HG02610 (cell line): ENCODE measurements around the gene PTH1R.
"Not testable (repeated sequence)": the region's sequence is repeated elsewhere in the genome, so short reads cannot be mapped to it uniquely, and the experiment has no call there.

Experiments used
- ATAC-seq: cut with Tn5 transposase; IDR thresholded peaks from one replicate; pipeline ENCODE4 v1.9.1; 2021; ENCODE audit warnings: mild to moderate bottlenecking, moderate library complexity; ENCODE audit not compliant: unreplicated experiment

PTH1R gene

GRCh38 chr3:46909535-46910161 is 32.1 kb downstream of the PTH1R start:
- peak; percentile 47 for ATAC-seq

GRCh38 chr3:46910166-46910760 is 32.7 kb downstream of the PTH1R start:
- no peak for ATAC-seq

GRCh38 chr3:46910914-46911313 is 33.4 kb downstream of the PTH1R start:
- not testable (repeated sequence) for ATAC-seq

- no peak for ATAC-seq
Measured at GRCh38 chr3:46912986-46913385, 35.5 kb downstream of the PTH1R start.

- no peak for ATAC-seq
Measured at GRCh38 chr3:46913644-46914043, 36.1 kb downstream of the PTH1R start.

- no peak for ATAC-seq
Measured at GRCh38 chr3:46914849-46915248, 37.3 kb downstream of the PTH1R start.

GRCh38 chr3:46915297-46915822 is 37.8 kb downstream of the PTH1R start:
- no peak for ATAC-seq

- ATAC-seq = no peak
Measured at GRCh38 chr3:46916278-46916677, 38.8 kb downstream of the PTH1R start.

GRCh38 chr3:46916799-46917198 is 39.3 kb downstream of the PTH1R start:
- no peak for ATAC-seq

GRCh38 chr3:46917257-46917656 is 39.7 kb downstream of the PTH1R start:
- ATAC-seq = no peak

GRCh38 chr3:46918202-46918601 is 40.7 kb downstream of the PTH1R start:
- no peak for ATAC-seq

- no peak for ATAC-seq
Measured at GRCh38 chr3:46918634-46919033, 41.1 kb downstream of the PTH1R start.

- ATAC-seq = no peak
Measured at GRCh38 chr3:46921041-46921440, 43.5 kb downstream of the PTH1R start.

GRCh38 chr3:46921871-46922271 is 44.4 kb downstream of the PTH1R start:
- no peak for ATAC-seq

GRCh38 chr3:46922426-46922825 is 44.9 kb downstream of the PTH1R start:
- ATAC-seq = no peak

GRCh38 chr3:46922871-46923558 is 45.5 kb downstream of the PTH1R start:
- ATAC-seq = no peak

- no peak for ATAC-seq
Measured at GRCh38 chr3:46923559-46924350, 46.2 kb downstream of the PTH1R start.

GRCh38 chr3:46924921-46925584 is 47.5 kb downstream of the PTH1R start:
- ATAC-seq = no peak

- ATAC-seq = no peak
Measured at GRCh38 chr3:46925585-46925934, 48.0 kb downstream of the PTH1R start.

GRCh38 chr3:46926039-46926438 is 48.5 kb downstream of the PTH1R start:
- no peak for ATAC-seq

- no peak for ATAC-seq
Measured at GRCh38 chr3:46926447-46926846, 48.9 kb downstream of the PTH1R start.
